GM12878 (cell line): Measurements from ENCODE around the gene BAX. TPM values are rescaled to one million over a fixed set of nuclear protein-coding genes. Genes with fewer than 3 reads are reported as not detected.

ENCODE experiments used
- RUNX3 ChIP-seq: IDR thresholded peaks from 2 replicates; pipeline ENCODE4 v1.6.1; 2012; ENCODE audit warnings: low read length, inconsistent platforms
- ZBED1 ChIP-seq: IDR thresholded peaks from 2 replicates; pipeline ENCODE4 v1.6.1; 2016; ENCODE audit warnings: borderline replicate concordance
- polyA plus RNA-seq, 11 experiments: library from polyadenylated mRNA; depleted of rRNA in 4 of 11; unstranded in 6 of 11; stranded (reverse) in 5 of 11; fragments of >200 nt; fragmentation: Nextera tagmentation in 4 of 11; fragmentation: Illumina TruSeq in 1 of 11; extraction: Ambion mirVana in 4 of 11; extraction: Trizol in 1 of 11; gene quantifications; 1 replicate in 1 of 11; 2 replicates in 10 of 11; pipeline versions ENCODE4 v1.2.1 to v1.2.3, GENCODE V29; 2011 to 2016; ENCODE audit warnings: inconsistent platforms in 2 of 11, missing spikeins in 2 of 11, low read depth in 1 of 11
- total RNA-seq, 4 experiments: library from RNA; depleted of rRNA in 3 of 4; stranded (reverse); fragments of >200 nt in 3 of 4; fragmentation: Illumina TruSeq in 1 of 4; extraction: Trizol in 1 of 4; gene quantifications; 2 replicates each; pipeline versions ENCODE4 v1.2.1 to v1.2.3, GENCODE V29; 2013 to 2021
- TF ChIP-seq, protein P1 (sequence below): fragments of 450-650 bp; IDR thresholded peaks from 2 replicates; pipeline ENCODE4 v1.6.1; 2018; ENCODE audit warnings: borderline replicate concordance, mild to moderate bottlenecking; ENCODE audit not compliant: partially characterized antibody
- TF ChIP-seq, protein P2 (sequence below): fragments of 450-650 bp; IDR thresholded peaks from 2 replicates; pipeline ENCODE4 v1.6.1; 2017; ENCODE audit warnings: antibody characterized with exemption, mild to moderate bottlenecking, moderate library complexity
- TF ChIP-seq, protein P3 (sequence below): fragments of 450-650 bp; conservative IDR thresholded peaks from 2 replicates; pipeline ENCODE4 v1.6.1; 2017; ENCODE audit warnings: mild to moderate bottlenecking, moderate library complexity

The BAX gene
- total and polyA plus RNA-seq, 10 of the 15 experiments (the other 5 are each of a cell fraction or from before 2014, with no cell fraction given): 7.2 to 221 (median 137) TPM

DNA sequence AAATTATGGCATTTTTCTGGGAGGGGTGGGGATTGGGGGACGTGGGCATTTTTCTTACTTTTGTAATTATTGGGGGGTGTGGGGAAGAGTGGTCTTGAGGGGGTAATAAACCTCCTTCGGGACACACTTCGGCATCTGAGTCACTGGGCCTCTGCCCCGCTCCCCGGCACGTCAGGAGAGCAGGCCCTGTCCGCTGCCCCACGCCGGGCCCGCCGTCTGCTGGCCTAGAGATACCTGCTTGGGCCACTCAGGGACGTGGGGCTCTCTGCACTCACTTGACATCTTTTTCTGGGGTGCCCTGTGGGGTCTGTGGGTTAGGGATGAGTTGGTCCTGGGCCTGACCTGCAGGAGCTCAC is 7.0 kb downstream of the BAX start (continued):
- TF ChIP-seq, protein P1, sequence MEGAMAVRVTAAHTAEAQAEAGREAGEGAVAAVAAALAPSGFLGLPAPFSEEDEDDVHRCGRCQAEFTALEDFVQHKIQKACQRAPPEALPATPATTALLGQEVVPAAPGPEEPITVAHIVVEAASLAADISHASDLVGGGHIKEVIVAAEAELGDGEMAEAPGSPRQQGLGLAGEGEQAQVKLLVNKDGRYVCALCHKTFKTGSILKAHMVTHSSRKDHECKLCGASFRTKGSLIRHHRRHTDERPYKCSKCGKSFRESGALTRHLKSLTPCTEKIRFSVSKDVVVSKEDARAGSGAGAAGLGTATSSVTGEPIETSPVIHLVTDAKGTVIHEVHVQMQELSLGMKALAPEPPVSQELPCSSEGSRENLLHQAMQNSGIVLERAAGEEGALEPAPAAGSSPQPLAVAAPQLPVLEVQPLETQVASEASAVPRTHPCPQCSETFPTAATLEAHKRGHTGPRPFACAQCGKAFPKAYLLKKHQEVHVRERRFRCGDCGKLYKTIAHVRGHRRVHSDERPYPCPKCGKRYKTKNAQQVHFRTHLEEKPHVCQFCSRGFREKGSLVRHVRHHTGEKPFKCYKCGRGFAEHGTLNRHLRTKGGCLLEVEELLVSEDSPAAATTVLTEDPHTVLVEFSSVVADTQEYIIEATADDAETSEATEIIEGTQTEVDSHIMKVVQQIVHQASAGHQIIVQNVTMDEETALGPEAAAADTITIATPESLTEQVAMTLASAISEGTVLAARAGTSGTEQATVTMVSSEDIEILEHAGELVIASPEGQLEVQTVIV: no peak
- TF ChIP-seq, protein P2, sequence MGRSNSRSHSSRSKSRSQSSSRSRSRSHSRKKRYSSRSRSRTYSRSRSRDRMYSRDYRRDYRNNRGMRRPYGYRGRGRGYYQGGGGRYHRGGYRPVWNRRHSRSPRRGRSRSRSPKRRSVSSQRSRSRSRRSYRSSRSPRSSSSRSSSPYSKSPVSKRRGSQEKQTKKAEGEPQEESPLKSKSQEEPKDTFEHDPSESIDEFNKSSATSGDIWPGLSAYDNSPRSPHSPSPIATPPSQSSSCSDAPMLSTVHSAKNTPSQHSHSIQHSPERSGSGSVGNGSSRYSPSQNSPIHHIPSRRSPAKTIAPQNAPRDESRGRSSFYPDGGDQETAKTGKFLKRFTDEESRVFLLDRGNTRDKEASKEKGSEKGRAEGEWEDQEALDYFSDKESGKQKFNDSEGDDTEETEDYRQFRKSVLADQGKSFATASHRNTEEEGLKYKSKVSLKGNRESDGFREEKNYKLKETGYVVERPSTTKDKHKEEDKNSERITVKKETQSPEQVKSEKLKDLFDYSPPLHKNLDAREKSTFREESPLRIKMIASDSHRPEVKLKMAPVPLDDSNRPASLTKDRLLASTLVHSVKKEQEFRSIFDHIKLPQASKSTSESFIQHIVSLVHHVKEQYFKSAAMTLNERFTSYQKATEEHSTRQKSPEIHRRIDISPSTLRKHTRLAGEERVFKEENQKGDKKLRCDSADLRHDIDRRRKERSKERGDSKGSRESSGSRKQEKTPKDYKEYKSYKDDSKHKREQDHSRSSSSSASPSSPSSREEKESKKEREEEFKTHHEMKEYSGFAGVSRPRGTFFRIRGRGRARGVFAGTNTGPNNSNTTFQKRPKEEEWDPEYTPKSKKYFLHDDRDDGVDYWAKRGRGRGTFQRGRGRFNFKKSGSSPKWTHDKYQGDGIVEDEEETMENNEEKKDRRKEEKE: no peak
- TF ChIP-seq ZBED1 (no peak), RUNX3 (no peak)
- TF ChIP-seq, protein P3, sequence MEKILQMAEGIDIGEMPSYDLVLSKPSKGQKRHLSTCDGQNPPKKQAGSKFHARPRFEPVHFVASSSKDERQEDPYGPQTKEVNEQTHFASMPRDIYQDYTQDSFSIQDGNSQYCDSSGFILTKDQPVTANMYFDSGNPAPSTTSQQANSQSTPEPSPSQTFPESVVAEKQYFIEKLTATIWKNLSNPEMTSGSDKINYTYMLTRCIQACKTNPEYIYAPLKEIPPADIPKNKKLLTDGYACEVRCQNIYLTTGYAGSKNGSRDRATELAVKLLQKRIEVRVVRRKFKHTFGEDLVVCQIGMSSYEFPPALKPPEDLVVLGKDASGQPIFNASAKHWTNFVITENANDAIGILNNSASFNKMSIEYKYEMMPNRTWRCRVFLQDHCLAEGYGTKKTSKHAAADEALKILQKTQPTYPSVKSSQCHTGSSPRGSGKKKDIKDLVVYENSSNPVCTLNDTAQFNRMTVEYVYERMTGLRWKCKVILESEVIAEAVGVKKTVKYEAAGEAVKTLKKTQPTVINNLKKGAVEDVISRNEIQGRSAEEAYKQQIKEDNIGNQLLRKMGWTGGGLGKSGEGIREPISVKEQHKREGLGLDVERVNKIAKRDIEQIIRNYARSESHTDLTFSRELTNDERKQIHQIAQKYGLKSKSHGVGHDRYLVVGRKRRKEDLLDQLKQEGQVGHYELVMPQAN: no peak
